Cardiac muscle cell (in vitro differentiated cells and primary cell): ENCODE results near the gene APBB1IP. TPM values are rescaled to one million over a fixed set of nuclear protein-coding genes. Genes with fewer than 3 reads are reported as not detected.
A peak's percentile ranks its signal among the peaks of the same experiment; 100 is the strongest.

Experiments used
- DNase-seq, 2 donors: peaks; one replicate each; pipeline versions ENCODE4 v3.0.0 to v3.0.0-alpha.2; 2010 to 2017; ENCODE audit warnings: low read depth in 1 of 2, low spot score in 1 of 2
- H3K27ac ChIP-seq: fragments of 200-600 bp; sonication (generic); 2 replicates; pipeline ENCODE4 v1.5.1; 2016
- H3K27me3 ChIP-seq: fragments of 200-600 bp; sonication (generic); 2 replicates; pipeline ENCODE4 v1.6.0; 2016; ENCODE audit warnings: control low read depth
- H3K36me3 ChIP-seq: fragments of 200-600 bp; sonication (generic); 2 replicates; pipeline ENCODE4 v1.5.1; 2016; ENCODE audit warnings: control low read depth
- H3K4me1 ChIP-seq: fragments of 200-600 bp; sonication (generic); 2 replicates; pipeline ENCODE4 v1.8.1; 2017; ENCODE audit warnings: low read depth, mild to moderate bottlenecking, mixed run types
- H3K4me3 ChIP-seq: fragments of 200-600 bp; sonication (generic); 2 replicates; pipeline ENCODE4 v1.5.1; 2016; ENCODE audit warnings: mild to moderate bottlenecking
- H3K9me3 ChIP-seq: fragments of 200-600 bp; sonication (generic); 2 replicates; pipeline ENCODE4 v1.5.1; 2017; ENCODE audit warnings: low read depth, mild to moderate bottlenecking, control low read depth
- CTCF ChIP-seq: IDR thresholded peaks from 2 replicates; pipeline ENCODE4 v1.5.1; 2012; ENCODE audit warnings: low read depth, mild to moderate bottlenecking, low read length
- polyA plus RNA-seq: library from polyadenylated mRNA; unstranded; fragments of >200 nt; fragmentation: Nextera tagmentation; extraction: Ambion mirVana; gene quantifications from 2 replicates; pipeline ENCODE4 v1.2.1, GENCODE V29; 2016
- total RNA-seq: library from RNA; depleted of rRNA; stranded (reverse); fragments of >200 nt; gene quantifications from 2 replicates; pipeline ENCODE4 v1.2.3, GENCODE V29; 2016

APBB1IP gene
- total and polyA plus RNA-seq, 2 experiments from 2014 or later: not detected

- Histone ChIP-seq H3K4me3 (no peak overlapping the region), H3K27ac (no peak overlapping the region), H3K4me1 (no peaks in the 10 kb centered on the region), H3K9me3 (no peaks in the 10 kb centered on the region), H3K27me3 (no peaks in the 10 kb centered on the region), H3K36me3 (no peaks in the 10 kb centered on the region)
- TF ChIP-seq CTCF: no peak
- no peak for DNase-seq
These were observed 90.7 kb downstream of the APBB1IP start for GRCh38 chr10:26528715-26529393.

- no peak for TF ChIP-seq CTCF
- Histone ChIP-seq H3K36me3 (no peaks in the 10 kb centered on the region), H3K4me3 (no peak overlapping the region), H3K27me3 (no peaks in the 10 kb centered on the region), H3K4me1 (no peaks in the 10 kb centered on the region), H3K9me3 (no peaks in the 10 kb centered on the region), H3K27ac (no peak overlapping the region)
- no peak for DNase-seq
These were observed 96.2 kb downstream of the APBB1IP start for GRCh38 chr10:26534384-26534783.

GRCh38 chr10:26540601-26541000, 102.5 kb downstream of the APBB1IP start:
- no peaks in the 10 kb centered on the region for H3K4me1 ChIP-seq
- DNase-seq: peak in 1 of 2 donors; percentile 19
- no peak overlapping the region for H3K27ac ChIP-seq
- TF ChIP-seq CTCF: no peak
- H3K4me3 ChIP-seq: no peak overlapping the region
- no peaks in the 10 kb centered on the region for H3K9me3 ChIP-seq
- peaks cover 7% of the 10 kb centered on the region for H3K27me3 ChIP-seq
- H3K36me3 ChIP-seq: no peaks in the 10 kb centered on the region

- Histone ChIP-seq H3K36me3 (no peaks in the 10 kb centered on the region), H3K27ac (no peak overlapping the region), H3K27me3 (peaks cover 7% of the 10 kb centered on the region), H3K9me3 (no peaks in the 10 kb centered on the region), H3K4me3 (no peak overlapping the region), H3K4me1 (no peaks in the 10 kb centered on the region)
- DNase-seq: no peak
- no peak for TF ChIP-seq CTCF
These were observed 105.6 kb downstream of the APBB1IP start for GRCh38 chr10:26543567-26544306.

GRCh38 chr10:26544932-26545331, 106.8 kb downstream of the APBB1IP start:
- no peak for DNase-seq
- Histone ChIP-seq H3K27me3 (peaks cover 3% of the 10 kb centered on the region), H3K4me1 (no peaks in the 10 kb centered on the region), H3K27ac (no peak overlapping the region), H3K9me3 (no peaks in the 10 kb centered on the region), H3K36me3 (no peaks in the 10 kb centered on the region), H3K4me3 (no peak overlapping the region)
- TF ChIP-seq CTCF: no peak
